Mucosa of rectum (tissue), 2 donors: ENCODE measurements around the gene TTLL1.

Experiments used
- H3K27ac ChIP-seq, 2 donors: one replicate each; pipeline ENCODE4 v1.7.0; 2013; ENCODE audit warnings: inconsistent platforms in 2 of 2, low read depth in 2 of 2, low read length in 2 of 2
- H3K27me3 ChIP-seq, 2 donors: one replicate each; pipeline ENCODE4 v1.7.0; 2013; ENCODE audit warnings: low read length in 2 of 2; ENCODE audit not compliant: control insufficient read depth in 2 of 2, insufficient read depth in 2 of 2
- H3K36me3 ChIP-seq, 2 donors: one replicate each; pipeline ENCODE4 v1.7.0; 2013; ENCODE audit warnings: low read length in 2 of 2; ENCODE audit not compliant: control insufficient read depth in 2 of 2, insufficient read depth in 2 of 2
- H3K4me1 ChIP-seq, 2 donors: one replicate each; pipeline ENCODE4 v1.7.0; 2013; ENCODE audit warnings: low read length in 2 of 2, mild to moderate bottlenecking in 1 of 2; ENCODE audit not compliant: control insufficient read depth in 2 of 2, insufficient read depth in 2 of 2
- H3K4me3 ChIP-seq, 2 donors: one replicate each; pipeline ENCODE4 v1.7.0; 2013; ENCODE audit warnings: low read length in 2 of 2
- H3K9ac ChIP-seq, 2 donors: one replicate each; pipeline ENCODE4 v1.7.0; 2013; ENCODE audit warnings: low read length in 2 of 2, low read depth in 1 of 2, mild to moderate bottlenecking in 1 of 2
- H3K9me3 ChIP-seq, 2 donors: one replicate each; pipeline ENCODE4 v1.7.0; 2013; ENCODE audit warnings: low read length in 2 of 2; ENCODE audit not compliant: control insufficient read depth in 2 of 2
- donor health status: healthy.
- donor health status: Normal muscosa, but diverticular disease.

The TTLL1 gene

GRCh38 chr22:43128116-43128515 lies 38.9 kb upstream of the TTLL1 start:
- peak overlapping the region; percentile 65 to 84 for H3K9ac ChIP-seq
- H3K27me3 ChIP-seq: no peaks in the 10 kb centered on the region
- peak overlapping the region; percentile 38 to 60 for H3K4me3 ChIP-seq
- peaks cover 9 to 19% of the 10 kb centered on the region in 2 donors for H3K36me3 ChIP-seq
- H3K9me3 ChIP-seq: no peaks in the 10 kb centered on the region
- peak overlapping the region; percentile 78 to 91 for H3K27ac ChIP-seq
- peaks cover 32 to 59% of the 10 kb centered on the region in 2 donors for H3K4me1 ChIP-seq

- Histone ChIP-seq H3K4me1 (peaks cover 36 to 67% of the 10 kb centered on the region in 2 donors), H3K4me3 (peak overlapping the region; percentile 38 to 60), H3K27me3 (no peaks in the 10 kb centered on the region), H3K27ac (peak overlapping the region; percentile 78 to 91), H3K9ac (peak overlapping the region; percentile 65 to 84), H3K9me3 (no peaks in the 10 kb centered on the region), H3K36me3 (peaks cover 6 to 12% of the 10 kb centered on the region in 2 donors)
Observed at GRCh38 chr22:43127166-43127908, 38.1 kb upstream of the TTLL1 start.

DNA sequence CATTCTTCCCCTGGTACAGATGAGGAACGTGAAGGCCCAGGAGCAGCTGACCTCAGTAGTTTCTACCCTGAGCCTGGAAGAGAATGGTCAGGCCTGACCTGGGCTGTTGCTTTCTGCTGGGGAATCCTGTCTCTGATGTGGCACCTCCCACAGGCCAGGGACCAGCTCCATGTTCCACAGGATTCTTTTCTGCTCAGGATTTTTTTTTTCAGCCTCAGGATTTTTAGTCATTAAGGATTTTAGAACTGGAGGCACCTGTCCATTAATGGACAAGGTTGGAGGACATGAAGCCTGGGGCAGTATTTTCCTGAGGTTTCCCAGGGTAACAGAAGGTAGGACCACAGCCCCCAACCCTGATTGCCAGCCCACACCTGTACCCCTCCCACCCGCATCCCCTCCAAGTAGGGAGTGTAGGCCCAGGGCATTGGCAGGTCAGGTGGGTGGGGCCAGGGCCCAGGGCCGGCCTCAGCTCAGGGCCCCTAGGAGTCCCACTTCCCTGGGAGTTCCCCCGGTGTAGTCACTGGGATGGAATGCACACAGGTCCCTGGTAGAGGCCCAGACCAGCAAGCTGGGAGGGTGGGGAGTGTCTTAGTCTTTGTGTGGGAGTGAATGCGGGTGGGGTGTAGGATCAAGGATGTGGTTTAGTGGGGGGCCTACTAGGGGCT lies 37.4 kb upstream of the TTLL1 start:
- no peaks in the 10 kb centered on the region for H3K27me3 ChIP-seq
- peak overlapping the region; percentile 14 to 50 for H3K9ac ChIP-seq
- peak overlapping the region in 1 of 2 donors; percentile 10 for H3K4me3 ChIP-seq
- H3K4me1 ChIP-seq: peaks cover 37 to 72% of the 10 kb centered on the region in 2 donors
- peak overlapping the region; percentile 78 to 91 for H3K27ac ChIP-seq
- H3K36me3 ChIP-seq: peaks cover 3 to 7% of the 10 kb centered on the region in 2 donors
- H3K9me3 ChIP-seq: no peaks in the 10 kb centered on the region

- Histone ChIP-seq H3K4me1 (peaks cover 35 to 68% of the 10 kb centered on the region in 2 donors), H3K9ac (peak overlapping the region in 1 of 2 donors; percentile 42), H3K9me3 (no peaks in the 10 kb centered on the region), H3K4me3 (peak overlapping the region in 1 of 2 donors; percentile 8), H3K36me3 (no peaks in the 10 kb centered on the region), H3K27me3 (no peaks in the 10 kb centered on the region), H3K27ac (peak overlapping the region; percentile 78 to 82)
Observed at GRCh38 chr22:43118953-43119458, 29.8 kb upstream of the TTLL1 start.

GRCh38 chr22:43118024-43118849 lies 29.0 kb upstream of the TTLL1 start:
- peaks cover 0 to 3% of the 10 kb centered on the region in 2 donors for H3K27me3 ChIP-seq
- peaks cover 35 to 69% of the 10 kb centered on the region in 2 donors for H3K4me1 ChIP-seq
- peak overlapping the region in 1 of 2 donors; percentile 42 for H3K9ac ChIP-seq
- H3K9me3 ChIP-seq: no peaks in the 10 kb centered on the region
- H3K36me3 ChIP-seq: no peaks in the 10 kb centered on the region
- H3K27ac ChIP-seq: peak overlapping the region; percentile 78 to 82
- H3K4me3 ChIP-seq: peak overlapping the region in 1 of 2 donors; percentile 8

- Histone ChIP-seq H3K4me1 (peaks cover 29 to 57% of the 10 kb centered on the region in 2 donors), H3K9ac (no peak overlapping the region), H3K9me3 (no peaks in the 10 kb centered on the region), H3K36me3 (no peaks in the 10 kb centered on the region), H3K27ac (no peak overlapping the region), H3K4me3 (no peak overlapping the region), H3K27me3 (peaks cover 2 to 3% of the 10 kb centered on the region in 2 donors)
Observed at GRCh38 chr22:43116932-43117331, 27.7 kb upstream of the TTLL1 start.

DNA sequence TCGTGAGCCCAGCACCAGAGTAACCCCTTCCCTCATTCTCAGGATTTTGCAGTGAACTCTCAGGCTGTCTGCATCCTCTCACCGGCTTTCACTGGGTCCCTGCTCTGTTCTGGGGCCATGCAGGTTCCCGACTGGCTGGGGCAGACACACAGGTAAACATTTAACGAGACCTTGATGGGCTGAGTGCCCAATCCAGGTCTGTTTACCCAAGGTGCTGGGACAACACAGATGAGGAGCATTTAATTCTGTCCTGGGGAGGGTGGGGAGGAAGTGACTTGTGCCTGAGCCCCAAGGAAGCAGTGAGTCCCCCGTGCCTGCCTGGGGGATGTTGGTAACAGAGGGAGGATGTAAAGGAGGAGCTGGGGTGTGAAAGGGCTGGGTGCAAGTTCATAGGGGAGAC lies 25.8 kb upstream of the TTLL1 start:
- H3K36me3 ChIP-seq: no peaks in the 10 kb centered on the region
- peaks cover 27 to 52% of the 10 kb centered on the region in 2 donors for H3K4me1 ChIP-seq
- peak overlapping the region in 1 of 2 donors; percentile 0 for H3K4me3 ChIP-seq
- H3K27me3 ChIP-seq: peaks cover 6% of the 10 kb centered on the region in 2 donors
- no peaks in the 10 kb centered on the region for H3K9me3 ChIP-seq
- peak overlapping the region; percentile 27 to 59 for H3K27ac ChIP-seq
- H3K9ac ChIP-seq: peak overlapping the region in 1 of 2 donors; percentile 44

DNA sequence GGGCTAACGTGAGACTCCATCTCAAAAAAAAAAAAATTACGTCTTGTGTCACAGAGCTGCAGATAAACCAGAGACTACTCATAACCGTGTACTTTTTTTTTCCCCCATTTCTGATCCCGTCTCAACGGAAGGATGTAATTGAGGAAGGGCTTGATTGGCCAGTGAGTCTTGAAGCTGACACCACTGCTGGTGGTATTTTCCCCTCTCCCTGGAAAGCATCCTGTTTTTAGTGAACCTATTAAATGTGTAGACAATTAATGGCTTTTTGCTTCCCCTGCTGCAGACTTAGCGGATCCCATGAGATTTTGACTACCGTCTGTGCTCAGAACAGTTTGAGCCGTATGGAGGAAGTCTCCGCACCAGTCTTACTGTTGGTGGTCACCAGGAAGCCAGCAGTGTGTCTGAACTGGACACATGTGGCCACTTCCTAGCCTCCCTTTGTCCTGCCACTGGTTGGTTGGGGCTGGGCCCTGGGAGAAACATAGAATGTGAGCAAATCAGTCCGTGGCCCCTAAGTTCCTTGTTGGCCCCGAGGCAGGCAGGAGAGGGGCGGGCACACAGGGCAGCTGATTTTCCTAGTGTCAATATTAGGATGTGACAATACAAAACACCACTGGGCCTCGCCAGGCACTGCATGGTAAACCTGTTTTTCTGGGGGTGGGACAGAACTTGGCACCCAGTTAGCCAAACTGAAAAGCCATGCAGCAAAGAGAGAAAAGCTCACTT lies 24.5 kb upstream of the TTLL1 start:
- Histone ChIP-seq H3K9me3 (no peaks in the 10 kb centered on the region), H3K27ac (peak overlapping the region in 1 of 2 donors; percentile 20), H3K4me3 (no peak overlapping the region), H3K36me3 (no peaks in the 10 kb centered on the region), H3K4me1 (peaks cover 16 to 41% of the 10 kb centered on the region in 2 donors), H3K27me3 (peaks cover 6% of the 10 kb centered on the region in 2 donors), H3K9ac (no peak overlapping the region)

DNA sequence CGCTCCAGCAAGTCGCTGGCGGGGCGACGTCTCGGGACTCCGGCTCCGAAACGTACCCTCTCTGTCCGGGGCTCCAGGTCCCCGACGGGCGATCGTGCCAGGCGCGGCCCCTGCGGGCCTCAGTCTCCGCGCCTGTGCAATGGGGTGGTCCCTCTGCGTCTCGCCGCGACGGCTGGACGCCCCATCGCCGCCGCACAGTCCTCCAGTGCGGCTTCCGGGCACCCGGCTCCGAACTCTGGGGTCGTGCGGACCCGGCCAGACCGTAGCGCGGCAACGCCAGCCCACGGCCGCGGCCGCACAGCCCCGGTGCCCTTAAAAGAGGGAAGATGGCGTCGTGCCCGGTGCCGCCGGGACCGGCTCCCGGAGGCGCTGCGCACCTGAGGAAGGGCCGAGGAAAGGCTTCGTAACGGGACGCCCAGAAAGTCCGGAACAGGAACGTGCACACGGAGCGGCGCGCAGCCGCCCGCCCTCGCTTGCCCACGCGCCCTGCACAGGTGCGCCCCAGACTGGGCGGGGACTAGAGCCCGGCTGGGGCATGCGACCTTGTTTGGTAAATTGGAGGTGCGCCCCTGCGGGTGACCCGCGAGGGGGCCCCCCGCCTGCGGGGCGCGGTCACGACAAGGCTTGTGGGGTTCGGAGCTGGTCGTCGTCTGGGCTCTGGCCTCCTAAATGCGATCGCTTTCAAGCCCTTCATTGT lies 21.9 kb upstream of the TTLL1 start:
- Histone ChIP-seq H3K4me3 (peak overlapping the region; percentile 73 to 76), H3K27ac (peak overlapping the region; percentile 43 to 51), H3K9ac (peak overlapping the region; percentile 56 to 78), H3K4me1 (peaks cover 8 to 33% of the 10 kb centered on the region in 2 donors), H3K9me3 (no peaks in the 10 kb centered on the region), H3K36me3 (no peaks in the 10 kb centered on the region), H3K27me3 (peaks cover 6% of the 10 kb centered on the region in 2 donors)
